SU-DHL-6 (cell line): Measurements from ENCODE around the gene CSN2.

ENCODE experiments used
- CTCF ChIP-seq: fragments of 200-600 bp; sonication (generic); IDR thresholded peaks from one replicate; pipeline ENCODE4 v1.5.1; 2017; ENCODE audit warnings: antibody characterized with exemption, mild to moderate bottlenecking, low read length, moderate library complexity; ENCODE audit not compliant: insufficient read depth, poor library complexity, severe bottlenecking
- EZH2phosphoT487 ChIP-seq: fragments of 200-600 bp; sonication (generic), shearing (Covaris generic); conservative IDR thresholded peaks from 2 replicates; pipeline ENCODE4 v1.6.1; 2018; ENCODE audit warnings: mild to moderate bottlenecking, antibody characterized with exemption, low read length, moderate library complexity, mixed read lengths

- TF ChIP-seq CTCF (no peak), EZH2phosphoT487 (no peak)
Measured at GRCh38 chr4:69970071-69970470, 4.5 kb upstream of the CSN2 start.
